HepG2 (cell line): ENCODE measurements around the gene SLN. TPM values are rescaled to one million over a fixed set of nuclear protein-coding genes. Genes with fewer than 3 reads are reported as not detected.

Experiments used
- DNMT3B ChIP-seq: conservative IDR thresholded peaks from 2 replicates; pipeline ENCODE4 v1.6.1; 2016; ENCODE audit warnings: missing biosample characterization, control low read depth
- TFDP2 ChIP-seq: sonication (generic); formaldehyde crosslinking; IDR thresholded peaks from 2 replicates; pipeline ENCODE4 v1.4.0; 2020; ENCODE audit warnings: missing genetic modification reagents
- ZBTB49 ChIP-seq: sonication (generic); formaldehyde crosslinking; IDR thresholded peaks from 2 replicates; pipeline ENCODE4 v1.4.0; 2020; ENCODE audit warnings: missing genetic modification reagents, borderline replicate concordance
- ZNF318 ChIP-seq: sonication (generic); formaldehyde crosslinking; IDR thresholded peaks from 2 replicates; pipeline ENCODE4 v1.4.0; 2020; ENCODE audit warnings: mild to moderate bottlenecking, missing genetic modification reagents
- ZNF367 ChIP-seq: sonication (generic); formaldehyde crosslinking; IDR thresholded peaks from 2 replicates; pipeline ENCODE4 v1.4.0; 2020; ENCODE audit warnings: missing genetic modification reagents, borderline replicate concordance
- ZNF563 ChIP-seq: sonication (generic); formaldehyde crosslinking; IDR thresholded peaks from 2 replicates; pipeline ENCODE4 v1.8.0; 2022; ENCODE audit warnings: mild to moderate bottlenecking, moderate library complexity, missing genetic modification reagents
- ZNF709 ChIP-seq: sonication (generic); formaldehyde crosslinking; IDR thresholded peaks from 2 replicates; pipeline ENCODE4 v1.5.0; 2020; ENCODE audit warnings: mild to moderate bottlenecking, missing genetic modification reagents
- polyA plus RNA-seq, 8 experiments: library from polyadenylated mRNA; depleted of rRNA in 3 of 8; stranded (reverse) in 7 of 8; unstranded in 1 of 8; fragments of >200 nt; fragmentation: Illumina TruSeq in 4 of 8; extraction: Trizol in 4 of 8; gene quantifications; 2 replicates each; pipeline versions ENCODE4 v1.2.1 to v1.2.3, GENCODE V29; 2011 to 2016; ENCODE audit warnings: low read depth in 4 of 8, missing spikeins in 1 of 8, mixed read lengths in 1 of 8; ENCODE audit not compliant: insufficient read depth in 1 of 8
- total RNA-seq, 5 experiments: library from RNA; depleted of rRNA; stranded (reverse); fragments of >200 nt; fragmentation: Illumina TruSeq; extraction: Trizol; gene quantifications; 2 replicates each; pipeline ENCODE4 v1.2.3, GENCODE V29; 2016; ENCODE audit warnings: low read depth in 1 of 5
- TF ChIP-seq, protein P1 (sequence below): sonication (generic); formaldehyde crosslinking; IDR thresholded peaks from 2 replicates; pipeline ENCODE4 v1.4.0; 2020; ENCODE audit warnings: mild to moderate bottlenecking, missing genetic modification reagents
- TF ChIP-seq, protein P2 (sequence below): sonication (generic); formaldehyde crosslinking; IDR thresholded peaks from 2 replicates; pipeline ENCODE4 v1.9.0; 2021; ENCODE audit warnings: missing genetic modification reagents, mild to moderate bottlenecking, borderline replicate concordance

SLN gene
- total and polyA plus RNA-seq, 2 of the 13 experiments (the other 11 are each of a cell fraction or from before 2014, with no cell fraction given), result not detected

DNA sequence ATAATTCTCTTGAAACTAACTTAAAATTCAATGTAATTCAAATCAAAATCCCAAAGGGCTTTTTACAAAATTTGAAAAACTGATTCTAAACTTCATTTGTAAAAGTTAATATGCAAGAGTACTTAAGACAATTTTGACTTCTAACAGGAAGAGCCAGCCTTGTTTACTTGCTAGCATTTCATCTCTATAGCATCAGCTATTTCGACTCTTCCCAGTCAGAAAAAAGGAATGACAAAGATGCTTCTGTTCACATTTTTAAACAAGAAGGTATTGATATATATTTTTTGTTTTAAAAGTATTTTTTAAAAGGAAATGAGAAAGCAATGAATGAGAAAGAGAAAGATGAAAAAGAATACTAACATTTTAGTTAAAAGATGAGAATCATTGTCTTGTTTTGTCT lies 16.4 kb downstream of the SLN start (continued):
- no peak for TF ChIP-seq ZNF318
- no peak for TF ChIP-seq ZBTB49 (CRISPR knock-in tag)
- TF ChIP-seq, protein P1, sequence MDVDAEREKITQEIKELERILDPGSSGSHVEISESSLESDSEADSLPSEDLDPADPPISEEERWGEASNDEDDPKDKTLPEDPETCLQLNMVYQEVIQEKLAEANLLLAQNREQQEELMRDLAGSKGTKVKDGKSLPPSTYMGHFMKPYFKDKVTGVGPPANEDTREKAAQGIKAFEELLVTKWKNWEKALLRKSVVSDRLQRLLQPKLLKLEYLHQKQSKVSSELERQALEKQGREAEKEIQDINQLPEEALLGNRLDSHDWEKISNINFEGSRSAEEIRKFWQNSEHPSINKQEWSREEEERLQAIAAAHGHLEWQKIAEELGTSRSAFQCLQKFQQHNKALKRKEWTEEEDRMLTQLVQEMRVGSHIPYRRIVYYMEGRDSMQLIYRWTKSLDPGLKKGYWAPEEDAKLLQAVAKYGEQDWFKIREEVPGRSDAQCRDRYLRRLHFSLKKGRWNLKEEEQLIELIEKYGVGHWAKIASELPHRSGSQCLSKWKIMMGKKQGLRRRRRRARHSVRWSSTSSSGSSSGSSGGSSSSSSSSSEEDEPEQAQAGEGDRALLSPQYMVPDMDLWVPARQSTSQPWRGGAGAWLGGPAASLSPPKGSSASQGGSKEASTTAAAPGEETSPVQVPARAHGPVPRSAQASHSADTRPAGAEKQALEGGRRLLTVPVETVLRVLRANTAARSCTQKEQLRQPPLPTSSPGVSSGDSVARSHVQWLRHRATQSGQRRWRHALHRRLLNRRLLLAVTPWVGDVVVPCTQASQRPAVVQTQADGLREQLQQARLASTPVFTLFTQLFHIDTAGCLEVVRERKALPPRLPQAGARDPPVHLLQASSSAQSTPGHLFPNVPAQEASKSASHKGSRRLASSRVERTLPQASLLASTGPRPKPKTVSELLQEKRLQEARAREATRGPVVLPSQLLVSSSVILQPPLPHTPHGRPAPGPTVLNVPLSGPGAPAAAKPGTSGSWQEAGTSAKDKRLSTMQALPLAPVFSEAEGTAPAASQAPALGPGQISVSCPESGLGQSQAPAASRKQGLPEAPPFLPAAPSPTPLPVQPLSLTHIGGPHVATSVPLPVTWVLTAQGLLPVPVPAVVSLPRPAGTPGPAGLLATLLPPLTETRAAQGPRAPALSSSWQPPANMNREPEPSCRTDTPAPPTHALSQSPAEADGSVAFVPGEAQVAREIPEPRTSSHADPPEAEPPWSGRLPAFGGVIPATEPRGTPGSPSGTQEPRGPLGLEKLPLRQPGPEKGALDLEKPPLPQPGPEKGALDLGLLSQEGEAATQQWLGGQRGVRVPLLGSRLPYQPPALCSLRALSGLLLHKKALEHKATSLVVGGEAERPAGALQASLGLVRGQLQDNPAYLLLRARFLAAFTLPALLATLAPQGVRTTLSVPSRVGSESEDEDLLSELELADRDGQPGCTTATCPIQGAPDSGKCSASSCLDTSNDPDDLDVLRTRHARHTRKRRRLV (CRISPR knock-in tag), result no peak
- TF ChIP-seq, protein P2, sequence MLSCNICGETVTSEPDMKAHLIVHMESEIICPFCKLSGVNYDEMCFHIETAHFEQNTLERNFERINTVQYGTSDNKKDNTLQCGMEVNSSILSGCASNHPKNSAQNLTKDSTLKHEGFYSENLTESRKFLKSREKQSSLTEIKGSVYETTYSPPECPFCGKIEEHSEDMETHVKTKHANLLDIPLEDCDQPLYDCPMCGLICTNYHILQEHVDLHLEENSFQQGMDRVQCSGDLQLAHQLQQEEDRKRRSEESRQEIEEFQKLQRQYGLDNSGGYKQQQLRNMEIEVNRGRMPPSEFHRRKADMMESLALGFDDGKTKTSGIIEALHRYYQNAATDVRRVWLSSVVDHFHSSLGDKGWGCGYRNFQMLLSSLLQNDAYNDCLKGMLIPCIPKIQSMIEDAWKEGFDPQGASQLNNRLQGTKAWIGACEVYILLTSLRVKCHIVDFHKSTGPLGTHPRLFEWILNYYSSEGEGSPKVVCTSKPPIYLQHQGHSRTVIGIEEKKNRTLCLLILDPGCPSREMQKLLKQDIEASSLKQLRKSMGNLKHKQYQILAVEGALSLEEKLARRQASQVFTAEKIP (CRISPR knock-in tag), result no peak
- no peak for TF ChIP-seq ZNF563 (CRISPR knock-in tag)
- TF ChIP-seq ZNF367, result no peak
- no peak for TF ChIP-seq DNMT3B
- TF ChIP-seq TFDP2 (CRISPR knock-in tag), result no peak
- TF ChIP-seq ZNF709 (CRISPR knock-in tag), result no peak
